ENCODE results near the gene TRIO. TPM values are rescaled to one million over a fixed set of nuclear protein-coding genes. Genes with fewer than 3 reads are reported as not detected.

The TRIO gene
- total and polyA plus RNA-seq, 10 of the 15 experiments (the other 5 are each of a cell fraction or from before 2014, with no cell fraction given) = 5.1 to 96.4 (median 44.6) TPM

- ChIA-PET POLR2A (interaction anchor here (0.5 to 6.8 kb wide), 16 partner anchors 10 to 113 kb away, joined by 3 to 64 read pairs (median 4); no protein-coding TSS in a partner anchor), SMC1A (ENCODE audit: uncharacterized antibody, unreplicated experiment) (interaction anchor here (0.6 to 7.3 kb wide), 24 partner anchors 8 to 149 kb away, joined by 3 to 166 read pairs (median 4); no protein-coding TSS in a partner anchor), CTCF (interaction anchor here (0.5 to 5.0 kb wide), 17 partner anchors 9 to 149 kb away, joined by 3 to 39 read pairs (median 4); no protein-coding TSS in a partner anchor), RAD21 (ENCODE audit: unreplicated experiment) (interaction anchor here (0.8 to 4.0 kb wide), 23 partner anchors 10 to 391 kb away, joined by 3 to 44 read pairs (median 6); partner anchors contain the start of gene TRIO)
- H3K27me3 ChIP-seq (replicated peaks in 1 of 2; ENCODE audit: control insufficient read depth in 2 of 2, insufficient read depth in 2 of 2, low read length in 1 of 2) = no peaks in the 10 kb centered on the region
- peak overlapping the region; percentile 98 for H3K4me2 ChIP-seq (ENCODE audit: control insufficient read depth, insufficient read depth)
- peak overlapping the region; percentile 56 for H3K4me3 ChIP-seq
- WGBS (ENCODE audit: insufficient coverage, insufficient replicate concordance, low lambda C conversion rate, missing lambda C conversion rate) = 0% methylated on average over 7 of the region's 7 CpGs
- no peak overlapping the region for H2AFZ ChIP-seq (ENCODE audit: control insufficient read depth, low read depth, low read length)
- in situ Hi-C loops (cut with MboI) (no loop called here), intact Hi-C loops (cut with micrococcal nuclease; ENCODE audit: unreplicated experiment) (loop anchor here (2.0 to 5.0 kb wide), 2 partner anchors 49 to 111 kb away; no protein-coding TSS in a partner anchor)
- peak; percentile 81 for DNase-seq (ENCODE audit: low read depth, low spot score)
- peak overlapping the region; percentile 14 for H3K27ac ChIP-seq (ENCODE audit: control insufficient read depth, insufficient read depth)
- peak; percentile 86 for ATAC-seq
- peaks cover 4% of the 10 kb centered on the region; the same call in 1 of the 2 replicates for H4K20me1 ChIP-seq (ENCODE audit: control insufficient read depth, insufficient read depth)
- no TSS peak for BruUV-seq (replicated peaks)
- H3K4me1 ChIP-seq (ENCODE audit: control insufficient read depth, insufficient read depth, low read length) = peaks cover 34% of the 10 kb centered on the region
- peak overlapping the region; percentile 14; the same call in 1 of the 2 replicates for H3K9ac ChIP-seq (ENCODE audit: control insufficient read depth, insufficient read depth, low read length)
- H3K9me3 ChIP-seq (replicated peaks; ENCODE audit: control insufficient read depth, insufficient read depth, low read length) = peaks cover 29% of the 10 kb centered on the region
- peaks cover 2 to 4% of the 10 kb centered on the region in 2 experiments; a peak in 3 of 4 replicates for H3K36me3 ChIP-seq (ENCODE audit: control insufficient read depth in 2 of 2, insufficient read depth in 2 of 2, low read length in 1 of 2)
- H3K79me2 ChIP-seq (ENCODE audit: control insufficient read depth, insufficient read depth, low read length) = peaks cover 93% of the 10 kb centered on the region
- FAIRE-seq = peak; percentile 57
- TF ChIP-seq BCL3 (IDR thresholded peaks at IDR 0.05; ENCODE audit: borderline replicate concordance, insufficient read depth, low read depth, low read length, poor library complexity, severe bottlenecking) = peak; percentile 22
- TF ChIP-seq, protein P1, sequence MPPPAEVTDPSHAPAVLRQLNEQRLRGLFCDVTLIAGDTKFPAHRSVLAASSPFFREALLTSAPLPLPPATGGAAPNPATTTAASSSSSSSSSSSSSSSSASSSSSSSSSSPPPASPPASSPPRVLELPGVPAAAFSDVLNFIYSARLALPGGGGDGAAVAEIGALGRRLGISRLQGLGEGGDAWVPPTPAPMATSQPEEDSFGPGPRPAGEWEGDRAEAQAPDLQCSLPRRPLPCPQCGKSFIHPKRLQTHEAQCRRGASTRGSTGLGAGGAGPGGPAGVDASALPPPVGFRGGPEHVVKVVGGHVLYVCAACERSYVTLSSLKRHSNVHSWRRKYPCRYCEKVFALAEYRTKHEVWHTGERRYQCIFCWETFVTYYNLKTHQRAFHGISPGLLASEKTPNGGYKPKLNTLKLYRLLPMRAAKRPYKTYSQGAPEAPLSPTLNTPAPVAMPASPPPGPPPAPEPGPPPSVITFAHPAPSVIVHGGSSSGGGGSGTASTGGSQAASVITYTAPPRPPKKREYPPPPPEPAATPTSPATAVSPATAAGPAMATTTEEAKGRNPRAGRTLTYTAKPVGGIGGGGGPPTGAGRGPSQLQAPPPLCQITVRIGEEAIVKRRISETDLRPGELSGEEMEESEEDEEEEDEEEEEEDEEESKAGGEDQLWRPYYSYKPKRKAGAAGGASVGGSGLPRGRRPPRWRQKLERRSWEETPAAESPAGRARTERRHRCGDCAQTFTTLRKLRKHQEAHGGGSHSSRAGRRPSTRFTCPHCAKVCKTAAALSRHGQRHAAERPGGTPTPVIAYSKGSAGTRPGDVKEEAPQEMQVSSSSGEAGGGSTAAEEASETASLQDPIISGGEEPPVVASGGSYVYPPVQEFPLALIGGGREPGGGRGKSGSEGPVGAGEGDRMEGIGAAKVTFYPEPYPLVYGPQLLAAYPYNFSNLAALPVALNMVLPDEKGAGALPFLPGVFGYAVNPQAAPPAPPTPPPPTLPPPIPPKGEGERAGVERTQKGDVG (CRISPR knock-in tag; IDR thresholded peaks at IDR 0.05) = no peak
- no peak for TF ChIP-seq RCOR1 (conservative IDR thresholded peaks at IDR 0.05; ENCODE audit: low read depth, low read length)
- peak; percentile 57 for TF ChIP-seq DPF2 (IDR thresholded peaks at IDR 0.05)
- TF ChIP-seq, protein P2, sequence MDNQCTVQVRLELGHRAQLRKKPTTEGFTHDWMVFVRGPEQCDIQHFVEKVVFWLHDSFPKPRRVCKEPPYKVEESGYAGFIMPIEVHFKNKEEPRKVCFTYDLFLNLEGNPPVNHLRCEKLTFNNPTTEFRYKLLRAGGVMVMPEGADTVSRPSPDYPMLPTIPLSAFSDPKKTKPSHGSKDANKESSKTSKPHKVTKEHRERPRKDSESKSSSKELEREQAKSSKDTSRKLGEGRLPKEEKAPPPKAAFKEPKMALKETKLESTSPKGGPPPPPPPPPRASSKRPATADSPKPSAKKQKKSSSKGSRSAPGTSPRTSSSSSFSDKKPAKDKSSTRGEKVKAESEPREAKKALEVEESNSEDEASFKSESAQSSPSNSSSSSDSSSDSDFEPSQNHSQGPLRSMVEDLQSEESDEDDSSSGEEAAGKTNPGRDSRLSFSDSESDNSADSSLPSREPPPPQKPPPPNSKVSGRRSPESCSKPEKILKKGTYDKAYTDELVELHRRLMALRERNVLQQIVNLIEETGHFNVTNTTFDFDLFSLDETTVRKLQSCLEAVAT (IDR thresholded peaks at IDR 0.05) = 0 out of 2 replicates have a peak, but pooled peaks have one; percentile 28
- no peak for TF ChIP-seq CUX1 (IDR thresholded peaks at IDR 0.05; ENCODE audit: insufficient replicate concordance, low read depth, low read length)
- peak; percentile 55; the same call in 1 of the 2 replicates for TF ChIP-seq ZNF24 (IDR thresholded peaks at IDR 0.05)
- TF ChIP-seq PML (IDR thresholded peaks at IDR 0.05; ENCODE audit: low read length) = no peak
- no peak for TF ChIP-seq KAT2A (conservative IDR thresholded peaks at IDR 0.05; ENCODE audit: control insufficient read depth, low read depth, low read length)
- TF ChIP-seq ATF7 (IDR thresholded peaks at IDR 0.05; ENCODE audit: low read depth) = peak; percentile 53; the same call in 1 of the 2 replicates
- TF ChIP-seq MXI1 (IDR thresholded peaks at IDR 0.05; ENCODE audit: low read depth, low read length) = no peak
- TF ChIP-seq CREM (IDR thresholded peaks at IDR 0.05; ENCODE audit: low read depth) = 0 out of 2 replicates have a peak, but pooled peaks have one; percentile 43
Measured at GRCh38 chr5:14257995-14258403, 114.9 kb downstream of the TRIO start.
